Pulmonary artery endothelial cell (primary cell): ENCODE data around the gene ATP5MC2. TPM values are rescaled to one million over a fixed set of nuclear protein-coding genes. Genes with fewer than 3 reads are reported as not detected.
A peak's percentile ranks its signal among the peaks of the same experiment; 100 is the strongest.
"Not testable (repeated sequence)": the region's sequence is repeated elsewhere in the genome, so short reads cannot be mapped to it uniquely, and the experiment has no call there.

Experiments
- DNase-seq: peaks from one replicate; pipeline ENCODE4 v3.0.0-alpha.2; 2011; ENCODE audit warnings: low read depth, low spot score
- total RNA-seq: library from RNA; depleted of rRNA; stranded (reverse); fragments of >200 nt; gene quantifications from 2 replicates; pipeline ENCODE4 v1.2.3, GENCODE V29; 2014

ATP5MC2 gene
- total RNA-seq, 1 donor from 2014 or later, result 144 TPM

DNA sequence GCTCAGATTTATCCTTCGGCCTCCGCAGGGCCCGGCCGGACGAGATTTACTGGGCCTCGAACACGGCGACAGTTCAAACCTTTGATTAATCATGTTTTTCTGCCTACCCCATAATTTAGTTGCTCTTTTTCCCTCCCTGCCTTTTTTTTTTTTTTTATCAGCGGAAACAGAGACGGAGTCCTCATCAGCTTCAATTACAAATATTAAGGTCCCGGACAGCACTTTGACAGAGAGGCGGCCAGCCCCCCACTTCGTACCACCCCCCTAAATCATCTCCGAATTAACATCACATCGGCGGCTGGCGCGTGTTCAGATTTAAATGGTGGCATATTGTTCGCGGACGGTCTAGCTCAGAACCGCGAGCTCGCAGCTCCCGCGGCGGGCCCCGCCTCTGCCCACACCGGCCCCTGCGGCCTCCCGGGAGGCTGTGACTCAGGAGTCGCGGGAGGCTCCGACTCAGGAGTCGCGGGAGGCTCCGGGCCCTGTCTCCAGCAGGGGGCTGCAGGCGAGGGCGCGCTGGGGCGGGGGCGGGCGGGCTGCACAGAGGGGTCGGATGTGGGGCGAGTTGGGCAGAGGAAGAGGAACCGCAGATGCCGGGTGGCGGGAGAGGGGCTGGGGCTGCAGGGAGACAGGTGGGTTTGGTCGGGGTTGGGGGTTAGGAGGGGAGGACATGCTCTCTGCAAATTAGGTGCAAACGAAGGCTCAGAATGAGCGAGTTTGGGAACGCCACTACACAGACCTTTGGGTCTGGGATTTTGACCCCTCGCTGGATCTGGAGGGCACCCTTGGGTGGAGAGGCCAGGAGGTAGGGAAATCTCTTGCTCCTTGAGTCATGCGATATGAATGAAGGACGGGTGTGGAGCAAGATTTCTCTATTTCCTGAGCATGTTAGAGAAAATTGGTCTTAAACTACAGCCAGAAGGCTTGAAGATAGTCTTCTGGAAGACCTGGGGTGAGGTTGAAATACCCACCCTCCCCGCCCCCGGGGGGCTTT, 19.6 kb upstream of the ATP5MC2 start:
- no peak for DNase-seq

DNA sequence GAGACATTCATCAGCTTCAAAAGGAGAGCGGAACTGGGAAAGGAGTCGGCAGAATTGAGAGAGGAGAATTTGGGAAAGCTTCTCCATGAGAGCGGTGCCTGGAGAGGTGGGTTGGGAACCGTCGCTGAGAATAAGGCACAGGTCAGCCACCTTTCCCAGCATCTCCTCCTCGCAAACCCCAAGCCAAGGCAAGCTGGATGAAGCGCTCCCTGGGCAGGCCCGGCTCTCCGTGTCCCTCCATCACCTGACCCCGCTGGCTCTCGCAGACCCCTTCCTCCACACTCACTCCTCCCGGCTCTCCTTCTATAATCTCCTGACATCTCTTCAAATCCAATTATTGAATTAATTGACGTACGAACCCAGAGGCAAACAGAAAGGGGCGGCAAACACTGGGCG, 18.9 kb upstream of the ATP5MC2 start:
- no peak for DNase-seq

DNA sequence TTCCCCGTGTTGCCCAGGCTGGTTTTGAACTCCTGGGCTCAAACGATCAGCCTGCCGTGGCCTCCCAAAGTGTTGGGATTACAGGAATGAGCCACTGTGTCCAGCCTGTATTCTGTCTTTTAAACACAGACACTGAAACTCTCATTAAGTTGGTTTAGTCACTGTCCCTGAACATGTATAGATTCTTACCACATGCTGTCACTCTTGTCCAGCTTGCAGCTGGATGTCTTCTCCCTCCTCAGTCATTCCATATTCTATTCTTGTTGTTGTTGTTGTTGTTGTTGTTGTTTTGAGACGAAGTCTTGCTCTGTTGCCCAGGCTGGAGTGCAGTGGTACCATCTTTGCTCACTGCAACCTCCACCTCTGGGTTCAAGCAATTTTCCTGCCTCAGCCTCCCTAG, 12.3 kb upstream of the ATP5MC2 start:
- DNase-seq, result no peak

DNA sequence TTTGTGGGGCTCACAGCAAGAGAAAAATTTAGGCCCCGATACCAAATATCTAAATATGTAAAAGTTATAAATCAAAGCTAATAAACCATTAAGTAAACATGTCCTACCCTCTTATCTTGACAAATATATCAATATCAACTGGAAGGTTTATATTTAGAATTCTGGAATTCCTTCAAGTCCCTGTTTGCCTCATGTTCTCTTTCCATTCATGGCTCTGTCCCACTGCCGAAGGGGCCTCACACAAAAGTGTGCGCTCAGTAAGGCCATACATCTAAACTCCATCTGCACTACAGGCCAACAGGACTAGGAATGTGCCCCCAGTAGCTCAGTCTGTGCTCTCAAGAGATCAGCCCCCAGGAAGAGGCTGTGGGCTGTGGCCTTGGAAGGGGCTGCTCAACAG, 10.6 kb upstream of the ATP5MC2 start:
- DNase-seq, result no peak

- DNase-seq, result no peak
Measured at GRCh38 chr12:53684654-53685220, 8.9 kb upstream of the ATP5MC2 start.

GRCh38 chr12:53683983-53684382, 8.1 kb upstream of the ATP5MC2 start:
- DNase-seq, result no peak

DNA sequence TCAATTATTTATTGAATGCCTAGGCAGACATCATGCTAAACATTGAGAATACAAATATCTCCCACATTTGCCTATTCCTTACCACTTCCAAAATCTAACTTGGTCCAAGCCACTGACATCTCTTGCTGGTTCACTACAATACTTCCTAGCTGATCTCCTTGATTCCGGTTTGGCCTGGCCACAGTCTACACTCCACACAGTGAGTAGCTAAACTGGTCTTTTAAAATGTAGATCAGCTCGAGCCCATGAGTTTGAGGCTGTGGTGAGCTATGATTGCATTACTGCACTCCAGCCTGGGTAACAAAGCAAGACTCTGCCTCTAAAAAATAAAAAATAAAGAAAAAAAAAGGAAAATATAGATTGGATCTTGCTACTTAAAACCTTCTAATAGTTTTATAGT, 7.6 kb upstream of the ATP5MC2 start:
- DNase-seq, result no peak

DNA sequence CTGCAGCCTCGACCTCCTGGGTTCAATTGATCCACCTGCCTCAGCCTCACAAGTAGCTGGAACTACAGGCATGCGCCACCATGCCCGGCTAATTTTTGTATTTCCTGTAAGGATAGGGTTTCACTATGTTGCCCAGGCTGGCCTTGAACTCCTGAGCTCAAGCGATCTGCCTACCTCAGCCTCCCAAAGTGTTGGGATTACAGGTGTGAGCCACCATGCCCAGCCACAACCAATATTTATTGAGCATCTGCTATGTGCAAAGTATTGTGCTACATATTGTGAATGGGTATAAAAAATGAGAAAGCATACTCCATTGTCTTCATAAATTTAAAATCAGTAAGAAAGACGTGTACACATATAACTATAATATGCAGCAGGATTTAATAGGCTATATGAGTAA, 4.2 kb upstream of the ATP5MC2 start:
- DNase-seq, result not testable (repeated sequence)

- DNase-seq, result no peak
Measured at GRCh38 chr12:53677800-53678148, 1.9 kb upstream of the ATP5MC2 start.

- no peak for DNase-seq
Measured at GRCh38 chr12:53677016-53677799, 1.3 kb upstream of the ATP5MC2 start.

- no peak for DNase-seq
Measured at GRCh38 chr12:53676656-53677015, 753 bp upstream of the ATP5MC2 start.

DNA sequence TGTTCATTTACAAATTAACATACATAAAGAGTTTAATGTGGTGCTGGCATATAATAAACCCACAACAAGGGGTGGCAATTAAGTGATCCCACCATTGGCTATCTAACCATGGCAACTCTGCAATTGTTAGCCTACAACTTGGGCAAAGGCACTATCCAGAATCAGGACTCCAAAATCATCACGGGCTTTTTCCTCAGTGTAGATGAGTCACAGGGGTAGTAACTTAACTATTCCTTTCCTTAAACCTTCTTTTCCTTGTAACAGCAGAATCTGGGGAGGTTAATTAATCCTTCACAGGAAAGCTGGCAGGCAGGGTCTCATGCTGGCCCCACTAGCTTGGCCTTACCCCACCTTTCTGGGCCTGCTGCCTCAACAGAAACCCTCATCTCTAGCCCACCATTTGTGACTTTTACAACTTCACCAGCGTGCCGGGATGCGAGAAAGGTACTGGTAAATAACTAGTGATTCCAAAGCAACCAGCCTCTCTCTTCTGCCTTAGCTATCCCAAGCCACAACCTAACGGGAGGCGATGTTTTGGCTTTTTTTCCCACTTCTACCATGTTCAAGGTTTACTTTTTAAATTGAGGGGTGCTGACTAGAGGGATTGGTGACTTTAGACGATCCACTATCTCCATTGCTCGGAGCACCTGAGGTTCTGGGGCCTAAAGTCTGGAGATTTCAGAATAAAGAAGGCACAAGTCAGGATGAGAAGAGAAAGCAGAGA, 744 bp downstream of the ATP5MC2 start:
- no peak for DNase-seq

GRCh38 chr12:53670971-53671370, 4.9 kb downstream of the ATP5MC2 start:
- DNase-seq, result no peak

GRCh38 chr12:53670308-53670707, 5.6 kb downstream of the ATP5MC2 start:
- no peak for DNase-seq

GRCh38 chr12:53667080-53667479, 8.8 kb downstream of the ATP5MC2 start:
- DNase-seq, result no peak

- DNase-seq, result no peak
Measured at GRCh38 chr12:53664936-53665335, 10.9 kb downstream of the ATP5MC2 start.

- DNase-seq, result no peak
Measured at GRCh38 chr12:53664191-53664590, 11.7 kb downstream of the ATP5MC2 start.

DNA sequence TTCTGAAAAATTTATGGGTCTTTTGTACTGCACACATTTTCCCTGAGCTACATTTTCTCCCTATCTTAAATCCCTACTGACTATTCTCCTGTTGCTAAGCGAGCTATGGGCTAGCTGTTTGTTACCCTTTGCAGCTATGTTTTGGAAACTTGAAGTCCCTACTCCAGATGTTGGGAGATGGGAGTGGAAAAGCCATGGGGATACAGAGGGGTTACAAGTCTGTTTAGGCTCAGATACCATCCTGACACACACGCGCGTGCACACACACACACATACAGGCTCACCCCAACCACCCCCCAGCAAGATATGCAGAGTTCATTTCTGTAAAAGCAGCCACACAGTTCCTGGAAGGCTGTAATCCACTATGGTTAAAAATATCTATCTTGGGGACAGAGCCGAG, 15.8 kb downstream of the ATP5MC2 start:
- no peak for DNase-seq

DNA sequence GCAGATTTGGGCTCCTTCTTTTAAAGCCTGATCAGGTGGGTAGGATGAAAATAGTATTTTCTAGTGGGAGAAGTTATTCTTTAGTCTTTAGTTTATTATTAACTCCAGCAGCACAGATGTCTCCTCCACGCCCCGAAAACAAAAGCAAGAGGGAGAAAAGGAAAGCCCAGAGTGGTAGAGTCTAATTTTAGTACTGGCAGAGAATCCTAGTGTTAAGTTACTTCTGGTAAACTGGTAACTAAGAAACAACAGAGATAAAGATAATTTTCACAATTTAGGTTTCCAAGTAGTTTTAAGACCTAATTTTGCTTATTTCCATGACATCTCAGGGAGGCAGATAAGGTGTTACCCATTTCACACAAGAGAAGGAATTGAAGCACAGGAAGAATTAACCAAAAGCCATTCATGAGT, 16.3 kb downstream of the ATP5MC2 start:
- no peak for DNase-seq

DNA sequence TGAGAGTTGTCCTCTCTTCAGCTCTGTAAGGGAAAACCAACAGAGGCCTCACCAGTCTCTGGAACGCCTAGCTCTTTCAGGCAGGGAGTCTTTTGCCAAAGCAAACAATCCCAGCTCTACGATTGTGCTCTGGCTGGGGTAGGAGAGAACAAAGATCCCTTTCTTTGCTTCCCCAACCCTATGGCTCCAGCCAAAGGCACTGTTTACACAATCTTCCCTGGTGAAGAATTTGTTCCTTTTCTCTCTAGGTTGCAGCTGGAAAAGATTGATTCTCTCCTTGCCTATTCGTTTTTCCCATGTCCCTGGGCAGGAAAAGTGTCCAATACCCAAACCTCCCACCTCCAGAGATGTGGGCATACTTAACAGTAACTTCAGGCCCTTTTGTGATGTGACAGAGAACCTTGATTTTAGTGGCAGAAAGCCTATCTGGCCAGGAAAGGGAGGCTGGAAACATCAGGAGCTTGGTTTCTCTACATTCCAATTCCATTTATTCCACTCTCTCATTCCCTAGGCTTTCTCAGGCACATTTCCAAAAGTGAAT, 16.8 kb downstream of the ATP5MC2 start:
- DNase-seq, result peak; percentile 45

- no peak for DNase-seq
Measured at GRCh38 chr12:53657041-53657440, 18.8 kb downstream of the ATP5MC2 start.
